ENCODE results near the gene IL17RC. TPM values are rescaled to one million over a fixed set of nuclear protein-coding genes. Genes with fewer than 3 reads are reported as not detected.

Gene IL17RC
- total RNA-seq, 1 experiment from 2014 or later: 17.6 TPM

DNA sequence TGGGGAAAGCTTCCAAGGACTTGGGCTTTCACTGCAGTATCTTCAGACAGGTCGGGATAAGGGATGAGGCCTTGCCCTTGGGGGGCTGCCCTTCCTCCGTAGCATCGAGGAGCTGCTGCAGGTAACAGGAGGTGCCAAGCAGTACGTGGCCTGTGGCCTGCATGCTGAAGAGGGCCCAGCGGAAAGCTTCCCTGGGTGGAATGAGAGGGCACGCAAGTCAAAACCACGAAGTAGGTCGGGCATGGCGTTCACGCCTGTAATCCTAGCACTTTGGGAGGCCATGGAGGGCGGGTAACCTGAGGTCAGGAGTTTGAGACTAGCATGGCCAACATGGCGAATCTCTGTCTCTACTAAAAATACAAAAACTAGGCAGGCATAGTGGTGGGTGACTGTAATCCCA, 49.8 kb upstream of the IL17RC start:
- no peak for TF ChIP-seq SIN3A (IDR thresholded peaks at IDR 0.05; ENCODE audit: low read depth)
- no peak for TF ChIP-seq YY1 (IDR thresholded peaks at IDR 0.05; ENCODE audit: extremely low read depth, insufficient replicate concordance, low read depth, low read length)
- no peak for TF ChIP-seq EZH2 (IDR thresholded peaks at IDR 0.05)
- no peak for TF ChIP-seq TCF7L2 (IDR thresholded peaks at IDR 0.05; ENCODE audit: borderline replicate concordance, extremely low read depth, insufficient read depth, insufficient read length)
- TF ChIP-seq, protein P1, sequence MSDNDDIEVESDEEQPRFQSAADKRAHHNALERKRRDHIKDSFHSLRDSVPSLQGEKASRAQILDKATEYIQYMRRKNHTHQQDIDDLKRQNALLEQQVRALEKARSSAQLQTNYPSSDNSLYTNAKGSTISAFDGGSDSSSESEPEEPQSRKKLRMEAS (IDR thresholded peaks at IDR 0.05): no peak
- TF ChIP-seq, protein P2, sequence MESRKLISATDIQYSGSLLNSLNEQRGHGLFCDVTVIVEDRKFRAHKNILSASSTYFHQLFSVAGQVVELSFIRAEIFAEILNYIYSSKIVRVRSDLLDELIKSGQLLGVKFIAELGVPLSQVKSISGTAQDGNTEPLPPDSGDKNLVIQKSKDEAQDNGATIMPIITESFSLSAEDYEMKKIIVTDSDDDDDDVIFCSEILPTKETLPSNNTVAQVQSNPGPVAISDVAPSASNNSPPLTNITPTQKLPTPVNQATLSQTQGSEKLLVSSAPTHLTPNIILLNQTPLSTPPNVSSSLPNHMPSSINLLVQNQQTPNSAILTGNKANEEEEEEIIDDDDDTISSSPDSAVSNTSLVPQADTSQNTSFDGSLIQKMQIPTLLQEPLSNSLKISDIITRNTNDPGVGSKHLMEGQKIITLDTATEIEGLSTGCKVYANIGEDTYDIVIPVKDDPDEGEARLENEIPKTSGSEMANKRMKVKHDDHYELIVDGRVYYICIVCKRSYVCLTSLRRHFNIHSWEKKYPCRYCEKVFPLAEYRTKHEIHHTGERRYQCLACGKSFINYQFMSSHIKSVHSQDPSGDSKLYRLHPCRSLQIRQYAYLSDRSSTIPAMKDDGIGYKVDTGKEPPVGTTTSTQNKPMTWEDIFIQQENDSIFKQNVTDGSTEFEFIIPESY (IDR thresholded peaks at IDR 0.05; ENCODE audit: extremely low read depth, insufficient replicate concordance, low read length): no peak
- TF ChIP-seq SRF (IDR thresholded peaks at IDR 0.05; ENCODE audit: low read depth): no peak
- no peak for TF ChIP-seq SP1 (IDR thresholded peaks at IDR 0.05; ENCODE audit: low read depth)
- TF ChIP-seq ZNF274 (IDR thresholded peaks at IDR 0.05; ENCODE audit: low read depth, low read length): no peak
- no peak for TF ChIP-seq JUND (IDR thresholded peaks at IDR 0.05)
- ChIA-PET CTCF (no interaction called here), RAD21 (ENCODE audit: low non-redundant PET in 1 of 2, low total read pairs in 2 of 2, uncharacterized antibody in 2 of 2, unreplicated experiment in 2 of 2) (no interaction called here), POLR2A (no interaction called here)
- BruUV-seq (replicated peaks): no TSS peak
- DNase-seq (ENCODE audit: low read depth, low spot score): no peak
- no peak for ATAC-seq
- H2AFZ ChIP-seq (ENCODE audit: low read depth, low read length, poor library complexity, severe bottlenecking): no peak overlapping the region
- H3K4me1 ChIP-seq (ENCODE audit: control insufficient read depth in 1 of 2, insufficient read depth in 2 of 2, low read length in 2 of 2): peaks cover 0 to 22% of the 10 kb centered on the region in 2 experiments; a peak in 2 of 4 replicates
- intact Hi-C loops (cut with micrococcal nuclease): no loop called here
- H3K36me3 ChIP-seq (ENCODE audit: control insufficient read depth in 1 of 2, insufficient read depth in 2 of 2, low read length in 2 of 2): no peaks in the 10 kb centered on the region
- H3K27ac ChIP-seq (ENCODE audit: low read depth, low read length): no peak overlapping the region
- no peak overlapping the region for H3K9ac ChIP-seq (ENCODE audit: low read length)
- no peaks in the 10 kb centered on the region for H3K27me3 ChIP-seq (ENCODE audit: insufficient read depth, low read length)
- H3K79me2 ChIP-seq (ENCODE audit: insufficient read depth, low read length): no peaks in the 10 kb centered on the region
- no peaks in the 10 kb centered on the region for H4K20me1 ChIP-seq (ENCODE audit: insufficient read depth)
- no peaks in the 10 kb centered on the region for H3K9me2 ChIP-seq (ENCODE audit: insufficient read depth)
- no peak overlapping the region for H3K4me3 ChIP-seq (replicated peaks in 1 of 2; ENCODE audit: low read depth in 1 of 2, low read length in 2 of 2)
- no peak overlapping the region for H3K4me2 ChIP-seq (ENCODE audit: low read length)
- H3K9me3 ChIP-seq (ENCODE audit: control insufficient read depth in 1 of 2, insufficient read depth in 1 of 2, low read depth in 1 of 2, low read length in 2 of 2): no peaks in the 10 kb centered on the region
